Suprapubic skin (tissue), 4 donors: Measurements from ENCODE around the gene DPEP1. TPM values are rescaled to one million over a fixed set of nuclear protein-coding genes. Genes with fewer than 3 reads are reported as not detected.

Source experiments
- DNase-seq, 2 donors: peaks; one replicate each; pipeline ENCODE4 v3.0.0-alpha.2; 2019; ENCODE audit warnings: low spot score in 2 of 2
- H3K27ac ChIP-seq: fragments of 200-600 bp; sonication (generic); one replicate; pipeline ENCODE4 v1.5.1; 2019
- H3K27me3 ChIP-seq: fragments of 200-600 bp; sonication (generic); one replicate; pipeline ENCODE4 v1.5.1; 2019
- H3K36me3 ChIP-seq: fragments of 200-600 bp; sonication (generic); one replicate; pipeline ENCODE4 v1.5.1; 2019
- H3K4me1 ChIP-seq: fragments of 200-600 bp; sonication (generic); one replicate; pipeline ENCODE4 v1.5.1; 2019
- H3K4me3 ChIP-seq: fragments of 200-600 bp; sonication (generic); one replicate; pipeline ENCODE4 v1.5.1; 2019; ENCODE audit warnings: mild to moderate bottlenecking
- H3K9me3 ChIP-seq: fragments of 200-600 bp; sonication (generic); one replicate; pipeline ENCODE4 v1.5.1; 2019
- CTCF ChIP-seq, 2 donors: fragments of 200-600 bp in 1 of 2; fragments of 450-650 bp in 1 of 2; sonication (generic) in 1 of 2; IDR thresholded peaks; one replicate each; pipeline ENCODE4 v1.5.1; 2016 to 2019; ENCODE audit warnings: antibody characterized with exemption in 2 of 2, mild to moderate bottlenecking in 1 of 2, moderate library complexity in 1 of 2
- EP300 ChIP-seq: sonication (generic); formaldehyde crosslinking; IDR thresholded peaks from one replicate; pipeline ENCODE4 v1.6.1; 2017; ENCODE audit warnings: antibody characterized with exemption
- POLR2A ChIP-seq, 2 donors: fragments of 450-650 bp; IDR thresholded peaks; one replicate each; pipeline ENCODE4 v1.6.1; 2017; ENCODE audit warnings: antibody characterized with exemption in 2 of 2, mild to moderate bottlenecking in 2 of 2, moderate library complexity in 2 of 2
- POLR2AphosphoS5 ChIP-seq, 3 donors: sonication (generic); formaldehyde crosslinking; IDR thresholded peaks; one replicate each; pipeline ENCODE4 v1.6.1; 2017; ENCODE audit warnings: antibody characterized with exemption in 3 of 3
- WGBS: methylation state at CpG from one replicate; pipeline ENCODE4 v1.1.5; 2018; 5-methylcytosine and 5-hydroxymethylcytosine counted together
- total RNA-seq, 4 donors: library from RNA; depleted of rRNA; stranded (reverse); fragments of >200 nt; gene quantifications; one replicate each; pipeline ENCODE4 v1.1.0, GENCODE V29; 2016

Gene DPEP1
- total RNA-seq, 4 donors from 2014 or later = 1.3 to 2.3 (median 2.2) TPM; not detected in 1

DNA sequence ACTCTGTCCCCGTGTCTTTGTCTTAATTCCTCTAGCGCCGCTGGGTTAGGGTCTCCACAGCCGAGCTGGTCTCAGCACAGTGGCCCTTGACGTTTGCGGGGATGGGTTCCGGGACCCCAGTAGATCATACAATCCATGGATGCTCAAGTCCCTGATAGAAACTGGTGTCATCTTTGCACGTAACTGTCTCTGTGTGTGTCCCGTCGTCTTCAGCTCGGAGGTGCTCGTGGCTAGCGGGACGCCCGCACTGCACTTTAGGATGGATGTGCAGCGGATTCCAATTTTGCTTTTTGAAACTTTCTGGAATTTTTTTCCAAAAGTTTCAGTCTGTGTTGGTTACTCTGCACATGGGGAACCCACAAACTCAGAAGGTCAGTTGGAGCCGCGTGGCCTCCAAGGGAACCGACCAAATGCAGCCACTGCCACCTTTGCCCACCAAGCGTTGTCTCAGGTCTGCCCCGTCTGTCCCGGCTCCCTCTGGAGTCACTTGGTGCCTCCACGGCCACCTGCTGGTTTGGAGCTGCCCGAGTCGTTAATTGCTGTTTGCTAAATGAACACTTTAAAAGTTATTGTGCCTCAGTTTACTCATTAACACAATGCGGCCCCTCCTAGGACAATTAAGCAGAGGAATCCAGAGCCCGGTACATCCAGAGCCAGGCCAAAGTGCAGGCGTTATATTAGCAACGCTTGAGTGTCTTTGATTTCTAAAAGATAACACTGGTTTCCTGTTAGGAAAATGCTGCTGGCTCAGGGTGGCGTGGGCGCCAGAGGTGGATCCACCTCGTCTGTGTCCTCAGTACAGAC, 5.3 kb upstream of the DPEP1 start:
- WGBS = 83% methylated on average over 28 of the region's 32 CpGs
- TF ChIP-seq POLR2AphosphoS5 (IDR thresholded peaks at IDR 0.05) (no peak), CTCF (IDR thresholded peaks at IDR 0.05) (no peak), POLR2A (IDR thresholded peaks at IDR 0.05) (no peak), EP300 (no peak)
- Histone ChIP-seq H3K9me3 (no peaks in the 10 kb centered on the region), H3K27me3 (peaks cover 9% of the 10 kb centered on the region), H3K4me1 (peaks cover 7% of the 10 kb centered on the region), H3K4me3 (no peak overlapping the region), H3K36me3 (no peaks in the 10 kb centered on the region), H3K27ac (no peak overlapping the region)
- DNase-seq = no peak

DNA sequence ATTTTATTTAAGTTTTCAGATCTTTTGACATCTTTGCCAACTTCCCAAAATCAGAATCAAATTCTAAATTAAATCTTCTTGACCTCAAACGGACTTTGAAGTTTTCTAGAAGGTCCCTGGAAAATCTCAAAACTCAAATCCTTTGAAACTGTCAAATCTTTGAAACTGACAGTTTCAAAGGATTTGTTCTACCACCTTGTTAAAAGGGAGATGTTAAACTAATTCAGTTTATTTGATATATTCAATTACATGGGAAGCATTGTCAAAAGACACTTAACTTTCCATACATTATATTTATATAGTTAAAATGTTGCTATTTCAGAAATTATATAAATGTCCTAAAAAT, 3.4 kb upstream of the DPEP1 start:
- Histone ChIP-seq H3K9me3 (no peaks in the 10 kb centered on the region), H3K27ac (no peak overlapping the region), H3K27me3 (peaks cover 7% of the 10 kb centered on the region), H3K4me3 (no peak overlapping the region), H3K36me3 (no peaks in the 10 kb centered on the region), H3K4me1 (peaks cover 5% of the 10 kb centered on the region)
- DNase-seq = no peak
- WGBS = 83% methylated on average over 1 of the region's 1 CpG
- no peak for TF ChIP-seq EP300
- TF ChIP-seq CTCF (IDR thresholded peaks at IDR 0.05) = no peak
- TF ChIP-seq POLR2AphosphoS5 (IDR thresholded peaks at IDR 0.05) = no peak
- no peak for TF ChIP-seq POLR2A (IDR thresholded peaks at IDR 0.05)

DNA sequence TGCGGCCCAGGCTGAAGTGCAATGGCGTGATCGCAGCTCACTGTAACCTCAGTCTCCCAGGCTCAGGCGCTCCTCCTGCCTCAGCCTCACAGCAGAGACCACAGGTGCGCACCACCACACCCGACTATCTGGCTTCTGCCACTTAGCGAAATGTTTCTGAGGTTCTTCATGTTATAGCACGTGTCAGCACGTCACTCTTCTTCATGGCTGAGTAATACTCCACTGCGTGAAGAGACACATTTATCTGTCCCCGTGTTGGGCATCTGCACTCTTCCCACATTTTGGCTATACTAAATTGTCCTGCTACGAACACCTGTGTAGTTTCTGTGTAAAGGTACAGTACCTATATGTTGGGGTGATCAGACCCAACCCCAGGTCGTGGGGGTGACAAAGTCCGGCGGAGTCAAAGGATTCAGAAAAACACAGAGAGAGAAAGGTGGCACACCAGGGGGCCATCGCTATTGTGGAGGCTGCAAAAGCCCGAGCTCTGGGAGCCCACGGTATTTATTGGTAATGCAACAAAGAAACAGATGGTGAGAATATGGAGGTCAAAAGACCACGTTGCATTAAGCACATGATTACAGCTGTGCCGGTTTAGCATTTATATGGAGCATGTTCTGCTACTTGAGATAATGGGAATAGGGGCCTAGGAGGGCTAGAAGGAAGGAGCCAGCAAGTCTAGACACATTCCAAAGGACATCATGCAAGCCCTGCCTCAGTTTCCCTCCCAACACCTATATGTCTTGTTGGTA, 851 bp upstream of the DPEP1 start:
- no peak for DNase-seq
- TF ChIP-seq CTCF (IDR thresholded peaks at IDR 0.05) (no peak), POLR2AphosphoS5 (IDR thresholded peaks at IDR 0.05) (no peak), EP300 (no peak), POLR2A (IDR thresholded peaks at IDR 0.05) (no peak)
- no peaks in the 10 kb centered on the region for H3K36me3 ChIP-seq
- no peak overlapping the region for H3K4me3 ChIP-seq
- no peak overlapping the region for H3K27ac ChIP-seq
- H3K27me3 ChIP-seq = peaks cover 9% of the 10 kb centered on the region
- peaks cover 7% of the 10 kb centered on the region for H3K4me1 ChIP-seq
- 82% methylated on average over 20 of the region's 20 CpGs for WGBS
- H3K9me3 ChIP-seq = no peaks in the 10 kb centered on the region

- no peaks in the 10 kb centered on the region for H3K9me3 ChIP-seq
- no peak overlapping the region for H3K4me3 ChIP-seq
- no peak for TF ChIP-seq POLR2A (IDR thresholded peaks at IDR 0.05)
- no peak for TF ChIP-seq CTCF (IDR thresholded peaks at IDR 0.05)
- TF ChIP-seq EP300 = no peak
- no peak for TF ChIP-seq POLR2AphosphoS5 (IDR thresholded peaks at IDR 0.05)
- H3K4me1 ChIP-seq = peaks cover 7% of the 10 kb centered on the region
- H3K27ac ChIP-seq = no peak overlapping the region
- no peaks in the 10 kb centered on the region for H3K36me3 ChIP-seq
- H3K27me3 ChIP-seq = peaks cover 9% of the 10 kb centered on the region
- no peak for DNase-seq
- WGBS = 85% methylated on average over 15 of the region's 22 CpGs
Observed at GRCh38 chr16:89613954-89614459, 565 bp downstream of the DPEP1 start.

- WGBS = 80% methylated on average over 1 of the region's 13 CpGs
- Histone ChIP-seq H3K4me1 (peaks cover 7% of the 10 kb centered on the region), H3K27me3 (peaks cover 11% of the 10 kb centered on the region), H3K4me3 (no peak overlapping the region), H3K27ac (no peak overlapping the region), H3K36me3 (no peaks in the 10 kb centered on the region), H3K9me3 (no peaks in the 10 kb centered on the region)
- DNase-seq = no peak
- TF ChIP-seq POLR2AphosphoS5 (IDR thresholded peaks at IDR 0.05) = no peak
- no peak for TF ChIP-seq POLR2A (IDR thresholded peaks at IDR 0.05)
- no peak for TF ChIP-seq CTCF (IDR thresholded peaks at IDR 0.05)
- TF ChIP-seq EP300 = no peak
Observed at GRCh38 chr16:89615176-89615575, 1.7 kb downstream of the DPEP1 start.
